ENCODE data around the gene ITGB3.

GRCh38 chr17:47207143-47208067 is 46.2 kb upstream of the ITGB3 start:
- TF ChIP-seq POLR2A (IDR thresholded peaks at IDR 0.05; ENCODE audit: low read depth, low read length) (no peak), TAF1 (IDR thresholded peaks at IDR 0.05; ENCODE audit: borderline replicate concordance, low read depth, low read length) (no peak), POLR2AphosphoS5 (IDR thresholded peaks at IDR 0.05; ENCODE audit: low read depth, low read length) (no peak)

Measured in GM12892 (cell line).